ENCODE results near the gene SLC5A11.

GRCh38 chr16:24876231-24876630 lies 30.5 kb downstream of the SLC5A11 start:
- TF ChIP-seq, protein P1, sequence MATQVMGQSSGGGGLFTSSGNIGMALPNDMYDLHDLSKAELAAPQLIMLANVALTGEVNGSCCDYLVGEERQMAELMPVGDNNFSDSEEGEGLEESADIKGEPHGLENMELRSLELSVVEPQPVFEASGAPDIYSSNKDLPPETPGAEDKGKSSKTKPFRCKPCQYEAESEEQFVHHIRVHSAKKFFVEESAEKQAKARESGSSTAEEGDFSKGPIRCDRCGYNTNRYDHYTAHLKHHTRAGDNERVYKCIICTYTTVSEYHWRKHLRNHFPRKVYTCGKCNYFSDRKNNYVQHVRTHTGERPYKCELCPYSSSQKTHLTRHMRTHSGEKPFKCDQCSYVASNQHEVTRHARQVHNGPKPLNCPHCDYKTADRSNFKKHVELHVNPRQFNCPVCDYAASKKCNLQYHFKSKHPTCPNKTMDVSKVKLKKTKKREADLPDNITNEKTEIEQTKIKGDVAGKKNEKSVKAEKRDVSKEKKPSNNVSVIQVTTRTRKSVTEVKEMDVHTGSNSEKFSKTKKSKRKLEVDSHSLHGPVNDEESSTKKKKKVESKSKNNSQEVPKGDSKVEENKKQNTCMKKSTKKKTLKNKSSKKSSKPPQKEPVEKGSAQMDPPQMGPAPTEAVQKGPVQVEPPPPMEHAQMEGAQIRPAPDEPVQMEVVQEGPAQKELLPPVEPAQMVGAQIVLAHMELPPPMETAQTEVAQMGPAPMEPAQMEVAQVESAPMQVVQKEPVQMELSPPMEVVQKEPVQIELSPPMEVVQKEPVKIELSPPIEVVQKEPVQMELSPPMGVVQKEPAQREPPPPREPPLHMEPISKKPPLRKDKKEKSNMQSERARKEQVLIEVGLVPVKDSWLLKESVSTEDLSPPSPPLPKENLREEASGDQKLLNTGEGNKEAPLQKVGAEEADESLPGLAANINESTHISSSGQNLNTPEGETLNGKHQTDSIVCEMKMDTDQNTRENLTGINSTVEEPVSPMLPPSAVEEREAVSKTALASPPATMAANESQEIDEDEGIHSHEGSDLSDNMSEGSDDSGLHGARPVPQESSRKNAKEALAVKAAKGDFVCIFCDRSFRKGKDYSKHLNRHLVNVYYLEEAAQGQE (IDR thresholded peaks at IDR 0.05; ENCODE audit: insufficient read depth in 1 of 2, low read depth in 2 of 2, low read length in 2 of 2) = no peak
- no peak for TF ChIP-seq POLR2AphosphoS5 (IDR thresholded peaks at IDR 0.05; ENCODE audit: low read depth, low read length)

All from PFSK-1 (cell line).